Immature natural killer cell (primary cell): ENCODE measurements around the gene MPEG1. TPM values are rescaled to one million over a fixed set of nuclear protein-coding genes. Genes with fewer than 3 reads are reported as not detected.

Source experiments
- DNase-seq, 3 donors: peaks; one replicate each; pipeline ENCODE4 v3.0.0; 2022; ENCODE audit warnings: mixed read lengths in 1 of 3
- H3K27ac Mint-ChIP-seq, 6 donors: one replicate each; pipeline ENCODE4 v1.8.0; 2020; ENCODE audit warnings: mixed read lengths in 6 of 6, mild to moderate bottlenecking in 5 of 6, inconsistent platforms in 4 of 6, moderate library complexity in 3 of 6
- H3K27me3 Mint-ChIP-seq, 3 donors: one replicate each; pipeline ENCODE4 v1.8.0; 2020 to 2021; ENCODE audit warnings: low read depth in 3 of 3, mild to moderate bottlenecking in 3 of 3, mixed read lengths in 3 of 3, moderate library complexity in 3 of 3, inconsistent platforms in 1 of 3
- H3K36me3 Mint-ChIP-seq, 3 donors: one replicate each; pipeline ENCODE4 v1.8.0; 2020; ENCODE audit warnings: mixed read lengths in 3 of 3, inconsistent platforms in 2 of 3, mild to moderate bottlenecking in 2 of 3
- H3K4me1 Mint-ChIP-seq, 2 donors: one replicate each; pipeline ENCODE4 v1.8.0; 2020; ENCODE audit warnings: inconsistent platforms in 2 of 2, mild to moderate bottlenecking in 2 of 2, mixed read lengths in 2 of 2, moderate library complexity in 1 of 2
- H3K4me3 Mint-ChIP-seq, 5 donors: one replicate each; pipeline ENCODE4 v1.8.0; 2020; ENCODE audit warnings: mild to moderate bottlenecking in 5 of 5, mixed read lengths in 5 of 5, inconsistent platforms in 3 of 5, moderate library complexity in 3 of 5
- H3K9me3 Mint-ChIP-seq, 6 donors: one replicate each; pipeline ENCODE4 v1.8.0; 2020; ENCODE audit warnings: mild to moderate bottlenecking in 6 of 6, mixed read lengths in 6 of 6, inconsistent platforms in 4 of 6, moderate library complexity in 3 of 6
- polyA plus RNA-seq, 3 donors: library from polyadenylated mRNA; unstranded; fragments of 300-500 nt; fragmentation: Illumina TruSeq; gene quantifications; one replicate each; pipeline ENCODE4 v1.2.3, GENCODE V29; 2021

MPEG1 gene
- polyA plus RNA-seq: 10 to 100 TPM in 1 of 3 donors, 1 to 10 TPM in 2; 1.7 to 13.2 (median 7.1) TPM

- Mint-ChIP-seq H3K4me3 (no peak within 1 kb of the TSS), H3K4me1 (peaks cover 0 to 21% of the 10 kb centered on the region in 2 donors), H3K27ac (peak within 1 kb of the TSS in 2 of 6 donors; percentile 9 to 61), H3K27me3 (peaks cover 0 to 7% (median 7%) of the 10 kb centered on the region in 3 donors), H3K36me3 (no peaks in the 10 kb centered on the region), H3K9me3 (no peaks in the 10 kb centered on the region)
- DNase-seq: no peak
These were observed at the start of gene MPEG1 for GRCh38 chr11:59212744-59213631. Gene MPEG1, minus strand, starts transcription at chr11:59212927. Its CDS starts 62 bp downstream, at chr11:59212865.

- no peak overlapping the region for H3K27ac Mint-ChIP-seq
These were observed 49.6 kb upstream of the MPEG1 start for GRCh38 chr11:59262177-59262818.

DNA sequence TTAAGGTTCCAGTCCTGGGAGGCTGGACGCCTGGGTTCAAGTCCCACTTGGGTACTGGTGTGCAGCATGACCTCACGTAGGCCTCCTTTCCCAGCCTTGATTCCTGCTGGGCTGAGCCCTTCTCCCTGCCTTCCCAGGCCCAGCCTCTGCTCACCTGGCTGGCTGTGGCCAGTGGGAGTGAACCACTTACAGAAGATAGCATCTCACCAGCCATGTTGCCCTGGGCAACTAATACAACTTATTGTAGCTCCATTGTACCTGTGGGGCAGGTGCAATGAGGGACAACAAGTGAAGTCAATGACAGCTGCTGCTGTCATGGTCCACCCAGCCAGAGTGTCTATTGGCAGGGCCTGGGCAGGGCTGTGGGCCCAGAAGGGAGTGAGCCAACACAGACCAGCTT is 48.4 kb upstream of the MPEG1 start:
- H3K27me3 Mint-ChIP-seq: peaks cover 0 to 1% (median 0%) of the 10 kb centered on the region in 3 donors
- H3K4me3 Mint-ChIP-seq: no peak overlapping the region
- no peaks in the 10 kb centered on the region for H3K4me1 Mint-ChIP-seq
- H3K9me3 Mint-ChIP-seq: no peaks in the 10 kb centered on the region
- H3K27ac Mint-ChIP-seq: no peak overlapping the region
- H3K36me3 Mint-ChIP-seq: peaks cover 0 to 3% (median 0%) of the 10 kb centered on the region in 3 donors
- DNase-seq: no peak

More at GRCh38 chr11:59262177-59262818, 49.6 kb upstream of the MPEG1 start:
- DNase-seq: no peak
- peaks cover 0 to 3% (median 0%) of the 10 kb centered on the region in 3 donors for H3K36me3 Mint-ChIP-seq
- no peaks in the 10 kb centered on the region for H3K4me1 Mint-ChIP-seq
- H3K4me3 Mint-ChIP-seq: no peak overlapping the region
- no peaks in the 10 kb centered on the region for H3K9me3 Mint-ChIP-seq
- H3K27me3 Mint-ChIP-seq: peaks cover 0 to 1% (median 0%) of the 10 kb centered on the region in 3 donors

GRCh38 chr11:59259867-59260475 is 47.2 kb upstream of the MPEG1 start:
- no peak overlapping the region for H3K27ac Mint-ChIP-seq
- no peaks in the 10 kb centered on the region for H3K4me1 Mint-ChIP-seq
- no peak overlapping the region for H3K4me3 Mint-ChIP-seq
- no peaks in the 10 kb centered on the region for H3K9me3 Mint-ChIP-seq
- H3K36me3 Mint-ChIP-seq: peaks cover 0 to 3% (median 0%) of the 10 kb centered on the region in 3 donors
- H3K27me3 Mint-ChIP-seq: peaks cover 0 to 1% (median 1%) of the 10 kb centered on the region in 3 donors
- no peak for DNase-seq

DNA sequence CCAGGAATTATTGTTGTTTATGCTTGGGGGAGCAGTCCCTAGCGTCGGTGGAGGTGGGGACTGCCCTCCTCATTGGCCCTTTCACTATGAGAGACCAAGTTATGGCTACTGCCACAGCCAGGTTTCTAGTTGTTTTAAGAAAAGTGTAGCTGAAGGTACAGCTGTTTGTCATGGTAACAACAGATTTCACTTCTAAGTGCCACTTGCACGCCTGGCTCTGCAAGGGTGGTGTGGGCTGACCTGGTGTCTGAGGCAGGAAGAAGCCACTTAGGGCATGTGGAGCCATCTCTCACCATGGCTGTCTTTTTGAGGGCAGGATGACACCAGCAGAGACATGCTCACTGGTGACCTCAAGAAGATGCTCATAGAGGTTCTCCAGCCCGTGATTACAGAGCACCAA is 46.3 kb upstream of the MPEG1 start:
- no peak for DNase-seq
- H3K27me3 Mint-ChIP-seq: peaks cover 0 to 4% (median 4%) of the 10 kb centered on the region in 3 donors
- H3K36me3 Mint-ChIP-seq: peaks cover 0 to 3% (median 0%) of the 10 kb centered on the region in 3 donors
- no peak overlapping the region for H3K4me3 Mint-ChIP-seq
- no peaks in the 10 kb centered on the region for H3K4me1 Mint-ChIP-seq
- no peak overlapping the region for H3K27ac Mint-ChIP-seq
- H3K9me3 Mint-ChIP-seq: no peaks in the 10 kb centered on the region

DNA sequence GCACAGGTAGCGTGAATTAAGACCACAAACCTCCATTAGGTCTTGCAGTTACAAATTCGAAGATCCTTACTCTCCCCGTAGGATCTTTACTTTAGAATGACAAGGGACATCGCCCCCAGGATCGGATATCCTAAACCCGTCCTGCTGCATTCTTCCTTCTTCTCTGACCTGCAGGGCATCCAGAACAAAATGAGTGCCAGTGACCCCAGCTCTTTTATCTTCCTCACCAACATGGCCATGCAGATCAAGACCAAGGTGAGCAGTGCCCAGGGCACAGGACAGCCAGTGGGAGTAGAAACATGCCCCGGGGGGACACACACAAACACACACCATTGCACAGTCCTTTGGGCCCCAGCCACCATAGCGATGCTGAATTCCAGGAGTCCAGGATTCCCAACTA is 42.6 kb upstream of the MPEG1 start:
- no peaks in the 10 kb centered on the region for H3K4me1 Mint-ChIP-seq
- H3K36me3 Mint-ChIP-seq: peaks cover 0 to 3% (median 0%) of the 10 kb centered on the region in 3 donors
- no peak for DNase-seq
- H3K27ac Mint-ChIP-seq: no peak overlapping the region
- peaks cover 0 to 5% (median 4%) of the 10 kb centered on the region in 3 donors for H3K27me3 Mint-ChIP-seq
- no peaks in the 10 kb centered on the region for H3K9me3 Mint-ChIP-seq
- H3K4me3 Mint-ChIP-seq: no peak overlapping the region

GRCh38 chr11:59254286-59254685 is 41.6 kb upstream of the MPEG1 start:
- H3K27me3 Mint-ChIP-seq: peaks cover 0 to 6% (median 5%) of the 10 kb centered on the region in 3 donors
- no peaks in the 10 kb centered on the region for H3K4me1 Mint-ChIP-seq
- no peak overlapping the region for H3K4me3 Mint-ChIP-seq
- peaks cover 0 to 3% (median 0%) of the 10 kb centered on the region in 3 donors for H3K36me3 Mint-ChIP-seq
- no peaks in the 10 kb centered on the region for H3K9me3 Mint-ChIP-seq
- no peak for DNase-seq
- no peak overlapping the region for H3K27ac Mint-ChIP-seq

GRCh38 chr11:59253001-59253400 is 40.3 kb upstream of the MPEG1 start:
- peaks cover 0 to 8% (median 6%) of the 10 kb centered on the region in 3 donors for H3K27me3 Mint-ChIP-seq
- peaks cover 7 to 11% of the 10 kb centered on the region in 2 donors for H3K4me1 Mint-ChIP-seq
- no peaks in the 10 kb centered on the region for H3K36me3 Mint-ChIP-seq
- no peaks in the 10 kb centered on the region for H3K9me3 Mint-ChIP-seq
- DNase-seq: no peak
- H3K4me3 Mint-ChIP-seq: no peak overlapping the region
- no peak overlapping the region for H3K27ac Mint-ChIP-seq

- Mint-ChIP-seq H3K4me1 (peaks cover 20 to 27% of the 10 kb centered on the region in 2 donors), H3K27me3 (peaks cover 0 to 8% (median 5%) of the 10 kb centered on the region in 3 donors), H3K36me3 (no peaks in the 10 kb centered on the region), H3K27ac (no peak overlapping the region), H3K4me3 (no peak overlapping the region), H3K9me3 (no peaks in the 10 kb centered on the region)
- DNase-seq: no peak
These were observed 36.8 kb upstream of the MPEG1 start for GRCh38 chr11:59249535-59249934.

GRCh38 chr11:59247531-59248227 is 35.0 kb upstream of the MPEG1 start:
- Mint-ChIP-seq H3K27ac (peak overlapping the region in 5 of 6 donors; percentile 0 to 50 (median 22)), H3K27me3 (peaks cover 2 to 5% (median 2%) of the 10 kb centered on the region in 3 donors), H3K9me3 (peaks cover 0 to 2% (median 0%) of the 10 kb centered on the region in 6 donors), H3K36me3 (no peaks in the 10 kb centered on the region), H3K4me3 (peak overlapping the region; percentile 1 to 65 (median 23)), H3K4me1 (peaks cover 20 to 27% of the 10 kb centered on the region in 2 donors)
- peak in 2 of 3 donors; percentile 11 to 14 for DNase-seq

DNA sequence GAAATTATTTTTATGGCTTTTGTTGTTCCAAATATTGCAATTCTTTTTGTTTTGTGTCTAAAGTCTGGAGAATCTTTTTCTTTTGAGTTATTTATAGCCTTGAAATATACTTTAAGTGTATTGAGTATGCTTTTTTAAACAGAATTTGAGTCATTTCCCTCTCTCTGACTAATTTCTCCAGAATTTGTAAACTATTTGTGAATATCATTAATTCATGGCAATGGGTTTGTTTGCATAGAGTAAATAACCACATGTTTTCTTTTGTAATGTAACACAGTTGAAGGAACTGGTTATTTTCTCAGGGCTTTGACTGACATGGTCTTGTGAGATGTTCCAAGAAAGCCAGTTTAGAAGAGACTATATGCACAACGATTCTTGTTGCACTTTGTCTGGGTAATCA is 30.9 kb upstream of the MPEG1 start:
- Mint-ChIP-seq H3K36me3 (no peaks in the 10 kb centered on the region), H3K4me1 (peaks cover 20 to 22% of the 10 kb centered on the region in 2 donors), H3K9me3 (peaks cover 0 to 2% (median 0%) of the 10 kb centered on the region in 6 donors), H3K27me3 (peaks cover 0 to 3% (median 2%) of the 10 kb centered on the region in 3 donors), H3K27ac (no peak overlapping the region), H3K4me3 (no peak overlapping the region)
- no peak for DNase-seq

DNA sequence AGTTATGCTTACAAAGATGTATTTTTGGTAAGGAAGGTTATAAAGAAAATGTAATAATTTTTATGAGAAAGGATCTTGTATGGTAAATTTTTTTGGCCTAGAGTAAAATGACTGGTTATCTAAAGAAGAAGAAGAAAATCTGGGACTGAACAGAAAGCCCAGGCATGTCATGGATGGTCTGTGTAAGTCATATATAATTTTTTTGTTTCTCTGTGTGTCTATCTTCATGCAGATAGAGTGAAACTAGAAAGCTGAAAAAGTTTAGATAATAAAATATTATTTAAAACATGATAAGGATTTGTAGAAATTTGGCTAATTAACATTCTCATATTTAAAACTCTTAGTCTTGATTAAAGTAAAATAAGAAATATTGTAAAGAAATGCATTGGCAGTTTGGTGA is 27.6 kb upstream of the MPEG1 start:
- Mint-ChIP-seq H3K27ac (no peak overlapping the region), H3K36me3 (no peaks in the 10 kb centered on the region), H3K9me3 (peaks cover 0 to 4% (median 1%) of the 10 kb centered on the region in 6 donors), H3K4me3 (no peak overlapping the region), H3K4me1 (no peaks in the 10 kb centered on the region), H3K27me3 (peaks cover 1 to 7% (median 5%) of the 10 kb centered on the region in 3 donors)
- DNase-seq: no peak

DNA sequence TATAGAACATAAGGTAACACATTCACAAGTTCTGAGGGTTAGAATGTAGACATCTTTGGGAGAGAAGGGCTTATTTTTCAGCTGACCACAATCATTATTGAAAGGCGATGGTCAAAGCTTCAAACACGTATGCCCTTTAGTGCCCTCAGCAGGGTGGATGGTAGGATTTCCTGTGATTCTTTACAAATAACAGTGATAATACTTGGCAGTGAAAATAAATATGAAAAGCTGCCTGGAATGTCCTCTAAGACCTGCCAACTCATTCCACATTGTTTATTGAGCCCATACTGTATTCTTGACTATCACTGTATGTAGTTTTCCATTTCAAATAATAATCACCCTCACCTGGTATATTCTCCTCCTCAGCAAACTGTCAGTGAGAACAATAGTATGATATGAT is 13.7 kb upstream of the MPEG1 start:
- Mint-ChIP-seq H3K27me3 (peaks cover 0 to 4% (median 4%) of the 10 kb centered on the region in 3 donors), H3K4me3 (no peak overlapping the region), H3K4me1 (peaks cover 3 to 16% of the 10 kb centered on the region in 2 donors), H3K27ac (no peak overlapping the region), H3K36me3 (peaks cover 0 to 3% (median 1%) of the 10 kb centered on the region in 3 donors), H3K9me3 (peaks cover 0 to 6% (median 3%) of the 10 kb centered on the region in 6 donors)
- DNase-seq: no peak
